ENCODE measurements around the gene HK3.

The HK3 gene

GRCh38 chr5:176894298-176894697 is 4.8 kb downstream of the HK3 start:
- H3K36me3 Mint-ChIP-seq (ENCODE audit: low read depth): no peaks in the 10 kb centered on the region
- DNase-seq (ENCODE audit: low spot score): no peak
- H3K9me3 Mint-ChIP-seq: no peaks in the 10 kb centered on the region
- H3K4me1 Mint-ChIP-seq (ENCODE audit: low read depth): peaks cover 4% of the 10 kb centered on the region
- no peak overlapping the region for H3K4me3 Mint-ChIP-seq
- H3K27ac Mint-ChIP-seq: no peak overlapping the region
- H3K27me3 Mint-ChIP-seq (ENCODE audit: low read depth): peaks cover 2% of the 10 kb centered on the region

GRCh38 chr5:176892663-176893062 is 6.5 kb downstream of the HK3 start:
- Mint-ChIP-seq H3K4me1 (ENCODE audit: low read depth) (peaks cover 2% of the 10 kb centered on the region), H3K4me3 (no peak overlapping the region), H3K36me3 (ENCODE audit: low read depth) (no peaks in the 10 kb centered on the region), H3K27me3 (ENCODE audit: low read depth) (peaks cover 2% of the 10 kb centered on the region), H3K9me3 (no peaks in the 10 kb centered on the region), H3K27ac (no peak overlapping the region)
- DNase-seq (ENCODE audit: low spot score): no peak

GRCh38 chr5:176891331-176891958 is 7.7 kb downstream of the HK3 start:
- peaks cover 2% of the 10 kb centered on the region for H3K4me1 Mint-ChIP-seq (ENCODE audit: low read depth)
- H3K36me3 Mint-ChIP-seq (ENCODE audit: low read depth): no peaks in the 10 kb centered on the region
- peaks cover 2% of the 10 kb centered on the region for H3K27me3 Mint-ChIP-seq (ENCODE audit: low read depth)
- H3K9me3 Mint-ChIP-seq: no peaks in the 10 kb centered on the region
- DNase-seq (ENCODE audit: low spot score): no peak
- H3K4me3 Mint-ChIP-seq: no peak overlapping the region
- no peak overlapping the region for H3K27ac Mint-ChIP-seq

- no peak overlapping the region for H3K4me3 Mint-ChIP-seq
- peaks cover 2% of the 10 kb centered on the region for H3K27me3 Mint-ChIP-seq (ENCODE audit: low read depth)
These were observed 8.5 kb downstream of the HK3 start for GRCh38 chr5:176890455-176891330.

GRCh38 chr5:176889321-176890280 is 9.5 kb downstream of the HK3 start:
- Mint-ChIP-seq H3K4me1 (ENCODE audit: low read depth) (no peaks in the 10 kb centered on the region), H3K4me3 (no peak overlapping the region), H3K36me3 (ENCODE audit: low read depth) (no peaks in the 10 kb centered on the region), H3K27ac (no peak overlapping the region), H3K27me3 (ENCODE audit: low read depth) (peaks cover 2% of the 10 kb centered on the region), H3K9me3 (no peaks in the 10 kb centered on the region)
- DNase-seq (ENCODE audit: low spot score): no peak

More at GRCh38 chr5:176890455-176891330, 8.5 kb downstream of the HK3 start:
- no peaks in the 10 kb centered on the region for H3K9me3 Mint-ChIP-seq
- H3K4me1 Mint-ChIP-seq (ENCODE audit: low read depth): peaks cover 2% of the 10 kb centered on the region
- H3K27ac Mint-ChIP-seq: no peak overlapping the region
- no peaks in the 10 kb centered on the region for H3K36me3 Mint-ChIP-seq (ENCODE audit: low read depth)
- no peak for DNase-seq (ENCODE audit: low spot score)

GRCh38 chr5:176888865-176889165 is 10.3 kb downstream of the HK3 start:
- no peaks in the 10 kb centered on the region for H3K9me3 Mint-ChIP-seq
- H3K27ac Mint-ChIP-seq: no peak overlapping the region
- no peaks in the 10 kb centered on the region for H3K4me1 Mint-ChIP-seq (ENCODE audit: low read depth)
- no peak for DNase-seq (ENCODE audit: low spot score)
- peaks cover 2% of the 10 kb centered on the region for H3K27me3 Mint-ChIP-seq (ENCODE audit: low read depth)
- H3K4me3 Mint-ChIP-seq: no peak overlapping the region
- no peaks in the 10 kb centered on the region for H3K36me3 Mint-ChIP-seq (ENCODE audit: low read depth)

- H3K36me3 Mint-ChIP-seq (ENCODE audit: low read depth): no peaks in the 10 kb centered on the region
- peaks cover 2% of the 10 kb centered on the region for H3K27me3 Mint-ChIP-seq (ENCODE audit: low read depth)
- H3K9me3 Mint-ChIP-seq: no peaks in the 10 kb centered on the region
- H3K4me3 Mint-ChIP-seq: no peak overlapping the region
- no peak overlapping the region for H3K27ac Mint-ChIP-seq
- no peaks in the 10 kb centered on the region for H3K4me1 Mint-ChIP-seq (ENCODE audit: low read depth)
- no peak for DNase-seq (ENCODE audit: low spot score)
These were observed 10.9 kb downstream of the HK3 start for GRCh38 chr5:176888016-176888864.

GRCh38 chr5:176887252-176887849 is 11.8 kb downstream of the HK3 start:
- peaks cover 2% of the 10 kb centered on the region for H3K27me3 Mint-ChIP-seq (ENCODE audit: low read depth)
- no peaks in the 10 kb centered on the region for H3K9me3 Mint-ChIP-seq
- no peaks in the 10 kb centered on the region for H3K4me1 Mint-ChIP-seq (ENCODE audit: low read depth)
- H3K27ac Mint-ChIP-seq: no peak overlapping the region
- DNase-seq (ENCODE audit: low spot score): no peak
- no peaks in the 10 kb centered on the region for H3K36me3 Mint-ChIP-seq (ENCODE audit: low read depth)
- H3K4me3 Mint-ChIP-seq: no peak overlapping the region

GRCh38 chr5:176886336-176887251 is 12.6 kb downstream of the HK3 start:
- Mint-ChIP-seq H3K27ac (no peak overlapping the region), H3K36me3 (ENCODE audit: low read depth) (no peaks in the 10 kb centered on the region), H3K9me3 (no peaks in the 10 kb centered on the region), H3K4me3 (no peak overlapping the region), H3K27me3 (ENCODE audit: low read depth) (peaks cover 2% of the 10 kb centered on the region), H3K4me1 (ENCODE audit: low read depth) (no peaks in the 10 kb centered on the region)
- DNase-seq (ENCODE audit: low spot score): no peak

GRCh38 chr5:176884571-176884890 is 14.6 kb downstream of the HK3 start:
- Mint-ChIP-seq H3K27me3 (ENCODE audit: low read depth) (no peaks in the 10 kb centered on the region), H3K36me3 (ENCODE audit: low read depth) (no peaks in the 10 kb centered on the region), H3K27ac (no peak overlapping the region), H3K9me3 (no peaks in the 10 kb centered on the region), H3K4me3 (no peak overlapping the region), H3K4me1 (ENCODE audit: low read depth) (no peaks in the 10 kb centered on the region)
- DNase-seq (ENCODE audit: low spot score): no peak

GRCh38 chr5:176883700-176884570 is 15.2 kb downstream of the HK3 start:
- Mint-ChIP-seq H3K36me3 (ENCODE audit: low read depth) (no peaks in the 10 kb centered on the region), H3K4me1 (ENCODE audit: low read depth) (no peaks in the 10 kb centered on the region), H3K27ac (no peak overlapping the region), H3K4me3 (no peak overlapping the region), H3K9me3 (no peaks in the 10 kb centered on the region), H3K27me3 (ENCODE audit: low read depth) (no peaks in the 10 kb centered on the region)
- DNase-seq (ENCODE audit: low spot score): no peak

- H3K27ac Mint-ChIP-seq: no peak overlapping the region
- no peaks in the 10 kb centered on the region for H3K36me3 Mint-ChIP-seq (ENCODE audit: low read depth)
- no peaks in the 10 kb centered on the region for H3K27me3 Mint-ChIP-seq (ENCODE audit: low read depth)
- no peaks in the 10 kb centered on the region for H3K4me1 Mint-ChIP-seq (ENCODE audit: low read depth)
- no peak for DNase-seq (ENCODE audit: low spot score)
- no peak overlapping the region for H3K4me3 Mint-ChIP-seq
- no peaks in the 10 kb centered on the region for H3K9me3 Mint-ChIP-seq
These were observed 16.6 kb downstream of the HK3 start for GRCh38 chr5:176882567-176882903.
